ENCODE data around the gene CD22.

- no peak for TF ChIP-seq EZH2 (IDR thresholded peaks at IDR 0.05; ENCODE audit: low read length)
- no peak for TF ChIP-seq CTCF (optimal IDR thresholded peaks at IDR 0.05 in 1 of 3, IDR thresholded peaks at IDR 0.05 in 1 of 3, conservative IDR thresholded peaks at IDR 0.05 in 1 of 3; ENCODE audit: extremely low read depth in 1 of 3, insufficient read depth in 2 of 3, low read length in 3 of 3)
Observed at GRCh38 chr19:35315883-35316282, 13.1 kb upstream of the CD22 start.

Data from keratinocyte (primary cell).